ENCODE measurements around the gene ALOX12B.

The ALOX12B gene

DNA sequence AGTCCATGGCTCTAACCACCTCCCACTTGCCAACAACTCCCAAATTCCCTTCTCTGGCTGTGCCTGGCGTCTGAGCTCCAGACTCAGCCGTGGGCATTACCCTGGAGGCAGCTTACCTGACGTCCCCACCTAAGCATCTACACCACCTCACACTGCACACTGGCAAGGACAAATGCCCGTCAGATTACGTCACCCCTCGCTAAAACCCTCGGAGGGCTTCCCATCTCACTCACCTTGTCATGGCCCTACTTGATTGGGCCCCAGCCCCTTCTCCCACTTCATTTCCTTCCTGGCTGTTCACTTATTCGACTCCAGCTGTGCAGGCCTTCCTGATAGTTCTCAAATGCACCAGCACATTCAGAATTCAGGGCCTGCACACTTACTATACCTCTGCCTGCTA lies 17.4 kb upstream of the ALOX12B start:
- H3K4me3 ChIP-seq (ENCODE audit: low read length): no peak overlapping the region
- no peak overlapping the region for H3K27ac ChIP-seq (ENCODE audit: low read length)
- H3K27me3 ChIP-seq (ENCODE audit: control insufficient read depth, insufficient read depth, low read length): peaks cover 1% of the 10 kb centered on the region; the same call in 1 of the 2 replicates
- no peaks in the 10 kb centered on the region; the same call in 1 of the 2 replicates for H3K36me3 ChIP-seq (ENCODE audit: control insufficient read depth, insufficient read depth, low read length)
- no peaks in the 10 kb centered on the region for H3K9me3 ChIP-seq (ENCODE audit: control insufficient read depth, insufficient read depth, low read length)
- no CpG with 5 or more reads among the region's 8 CpGs for WGBS (ENCODE audit: insufficient coverage, insufficient read length)
- H3K4me1 ChIP-seq (ENCODE audit: control insufficient read depth, insufficient read depth, low read length): no peaks in the 10 kb centered on the region
- no peak for DNase-seq (ENCODE audit: low read depth, low spot score)

DNA sequence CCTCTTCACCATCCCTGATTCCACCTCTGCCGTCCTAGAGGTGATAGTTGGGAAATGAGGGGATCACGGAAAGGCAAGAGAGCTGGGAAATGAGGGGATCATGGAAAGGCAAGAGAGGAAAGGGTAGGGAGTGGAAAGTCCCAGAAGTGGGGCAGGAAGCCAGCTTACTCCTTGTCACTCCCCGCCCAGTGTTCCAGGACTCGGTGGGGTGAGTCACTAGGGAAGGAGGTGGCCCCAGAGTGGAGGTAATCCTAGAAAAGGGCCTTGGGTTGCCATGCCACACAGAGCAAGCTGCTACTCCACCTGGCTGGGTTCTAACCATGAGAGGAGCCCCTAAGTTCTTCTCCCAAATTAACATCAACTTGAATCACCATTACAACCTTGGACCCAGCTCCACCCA lies 16.0 kb upstream of the ALOX12B start:
- Histone ChIP-seq H3K36me3 (ENCODE audit: control insufficient read depth, insufficient read depth, low read length) (no peaks in the 10 kb centered on the region), H3K4me1 (ENCODE audit: control insufficient read depth, insufficient read depth, low read length) (no peaks in the 10 kb centered on the region), H3K27ac (ENCODE audit: low read length) (no peak overlapping the region), H3K4me3 (ENCODE audit: low read length) (no peak overlapping the region), H3K27me3 (ENCODE audit: control insufficient read depth, insufficient read depth, low read length) (no peaks in the 10 kb centered on the region), H3K9me3 (ENCODE audit: control insufficient read depth, insufficient read depth, low read length) (no peaks in the 10 kb centered on the region)
- no peak for DNase-seq (ENCODE audit: low read depth, low spot score)
- WGBS (ENCODE audit: insufficient coverage, insufficient read length): no CpG with 5 or more reads among the region's 4 CpGs

GRCh38 chr17:8101721-8102120 lies 14.2 kb upstream of the ALOX12B start:
- Histone ChIP-seq H3K27me3 (ENCODE audit: control insufficient read depth, insufficient read depth, low read length) (no peaks in the 10 kb centered on the region), H3K36me3 (ENCODE audit: control insufficient read depth, insufficient read depth, low read length) (no peaks in the 10 kb centered on the region)
- no CpG with 5 or more reads among the region's 6 CpGs for WGBS (ENCODE audit: insufficient coverage, insufficient read length)

DNA sequence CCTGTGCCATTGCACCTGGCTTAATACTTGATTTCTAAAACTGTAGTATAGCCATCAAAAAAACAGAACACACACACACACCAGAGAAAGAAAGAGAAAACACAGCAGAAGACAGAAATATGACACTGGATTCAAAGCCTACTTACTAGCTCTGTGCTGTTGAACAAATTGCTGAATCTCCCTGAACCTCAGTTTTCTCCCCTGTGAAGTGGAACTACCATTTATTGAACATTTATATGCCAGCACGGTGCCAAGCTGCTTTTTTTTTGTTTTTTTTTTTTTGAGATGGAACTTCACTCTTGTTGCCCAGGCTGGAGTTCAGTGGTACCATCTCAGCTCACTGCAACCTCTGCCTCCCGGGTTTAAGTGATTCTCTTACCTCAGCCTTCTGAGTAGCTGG lies 13.2 kb upstream of the ALOX12B start:
- Histone ChIP-seq H3K27me3 (ENCODE audit: control insufficient read depth, insufficient read depth, low read length) (no peaks in the 10 kb centered on the region), H3K36me3 (ENCODE audit: control insufficient read depth, insufficient read depth, low read length) (no peaks in the 10 kb centered on the region), H3K9me3 (ENCODE audit: control insufficient read depth, insufficient read depth, low read length) (no peaks in the 10 kb centered on the region), H3K4me3 (ENCODE audit: low read length) (no peak overlapping the region), H3K4me1 (ENCODE audit: control insufficient read depth, insufficient read depth, low read length) (no peaks in the 10 kb centered on the region), H3K27ac (ENCODE audit: low read length) (no peak overlapping the region)
- DNase-seq (ENCODE audit: low read depth, low spot score): no peak
- no CpG with 5 or more reads among the region's 2 CpGs for WGBS (ENCODE audit: insufficient coverage, insufficient read length)

More at GRCh38 chr17:8101721-8102120, 14.2 kb upstream of the ALOX12B start:
- no peak for DNase-seq (ENCODE audit: low read depth, low spot score)
- H3K4me3 ChIP-seq (ENCODE audit: low read length): no peak overlapping the region
- H3K9me3 ChIP-seq (ENCODE audit: control insufficient read depth, insufficient read depth, low read length): no peaks in the 10 kb centered on the region
- H3K27ac ChIP-seq (ENCODE audit: low read length): no peak overlapping the region
- H3K4me1 ChIP-seq (ENCODE audit: control insufficient read depth, insufficient read depth, low read length): no peaks in the 10 kb centered on the region

DNA sequence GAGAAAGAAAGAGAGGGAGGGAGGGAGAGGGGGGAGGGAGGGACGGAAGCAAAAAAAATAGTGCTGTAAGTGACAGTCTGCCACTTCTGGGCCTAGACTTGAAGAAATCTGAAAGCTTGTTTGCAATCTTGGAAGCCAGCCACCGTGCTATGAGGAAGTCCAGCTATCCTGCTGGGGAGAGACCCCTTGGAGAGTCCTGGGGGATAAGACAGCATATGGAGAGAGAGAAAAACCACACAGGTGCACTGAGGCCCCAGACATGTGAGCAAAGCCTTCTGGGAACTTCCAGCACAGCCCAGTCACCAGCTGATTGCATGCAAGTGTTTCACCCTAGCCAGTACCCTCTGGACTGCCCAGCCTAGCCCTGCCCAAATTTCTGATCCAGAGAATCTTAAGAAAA lies 12.6 kb upstream of the ALOX12B start:
- Histone ChIP-seq H3K4me3 (ENCODE audit: low read length) (no peak overlapping the region), H3K9me3 (ENCODE audit: control insufficient read depth, insufficient read depth, low read length) (no peaks in the 10 kb centered on the region), H3K4me1 (ENCODE audit: control insufficient read depth, insufficient read depth, low read length) (no peaks in the 10 kb centered on the region), H3K27me3 (ENCODE audit: control insufficient read depth, insufficient read depth, low read length) (no peaks in the 10 kb centered on the region), H3K27ac (ENCODE audit: low read length) (no peak overlapping the region), H3K36me3 (ENCODE audit: control insufficient read depth, insufficient read depth, low read length) (no peaks in the 10 kb centered on the region)
- no peak for DNase-seq (ENCODE audit: low read depth, low spot score)
- WGBS (ENCODE audit: insufficient coverage, insufficient read length): no CpG with 5 or more reads among the region's 2 CpGs

DNA sequence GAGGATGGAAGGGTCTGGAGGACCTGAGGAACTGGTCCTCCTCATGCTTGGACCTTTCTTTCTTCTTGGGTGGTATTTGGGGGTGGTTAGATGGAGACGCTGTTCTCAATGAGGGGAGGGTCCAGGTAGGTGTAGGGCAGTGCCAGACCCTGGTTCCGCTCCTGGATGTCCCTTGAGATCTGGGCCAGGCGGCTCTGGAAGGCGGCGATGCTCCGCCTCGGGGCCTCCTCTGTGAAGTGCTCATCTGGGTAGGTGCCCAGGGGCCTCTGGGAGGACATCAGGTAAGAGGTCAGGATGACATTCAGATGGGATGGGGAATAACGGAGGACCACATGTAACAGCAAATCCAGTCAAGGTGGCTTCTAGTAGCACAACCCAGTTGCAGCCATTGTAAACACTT lies 9.0 kb upstream of the ALOX12B start:
- H3K27me3 ChIP-seq (ENCODE audit: control insufficient read depth, insufficient read depth, low read length): no peaks in the 10 kb centered on the region
- H3K9me3 ChIP-seq (ENCODE audit: control insufficient read depth, insufficient read depth, low read length): no peaks in the 10 kb centered on the region
- whole genome bisulfite sequencing (ENCODE audit: insufficient coverage, insufficient read length): no CpG with 5 or more reads among the region's 8 CpGs
- no peak overlapping the region for H3K27ac ChIP-seq (ENCODE audit: low read length)
- no peaks in the 10 kb centered on the region for H3K4me1 ChIP-seq (ENCODE audit: control insufficient read depth, insufficient read depth, low read length)
- H3K4me3 ChIP-seq (ENCODE audit: low read length): no peak overlapping the region
- no peaks in the 10 kb centered on the region for H3K36me3 ChIP-seq (ENCODE audit: control insufficient read depth, insufficient read depth, low read length)
- DNase-seq (ENCODE audit: low read depth, low spot score): no peak

DNA sequence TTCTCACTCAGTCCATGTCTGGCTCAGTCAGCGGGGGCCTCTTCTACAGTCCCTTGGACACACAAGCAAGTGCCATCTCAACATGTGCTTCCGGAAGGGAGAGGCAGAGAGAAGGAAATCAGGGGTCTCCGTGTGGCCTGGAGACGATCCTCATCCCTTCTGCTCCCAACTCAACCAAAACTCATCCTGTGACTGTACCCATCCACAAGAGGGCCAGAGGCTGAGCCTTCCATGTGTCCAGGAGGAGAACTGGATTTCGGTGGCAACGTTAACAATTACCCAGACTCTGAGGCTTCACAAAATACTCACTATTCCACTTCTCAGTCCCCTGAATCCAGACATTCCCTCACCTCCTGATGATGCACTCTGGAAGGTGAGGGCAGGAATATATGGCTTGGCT lies 7.8 kb upstream of the ALOX12B start:
- Histone ChIP-seq H3K36me3 (ENCODE audit: control insufficient read depth, insufficient read depth, low read length) (no peaks in the 10 kb centered on the region), H3K4me1 (ENCODE audit: control insufficient read depth, insufficient read depth, low read length) (no peaks in the 10 kb centered on the region), H3K4me3 (ENCODE audit: low read length) (no peak overlapping the region), H3K27me3 (ENCODE audit: control insufficient read depth, insufficient read depth, low read length) (no peaks in the 10 kb centered on the region), H3K9me3 (ENCODE audit: control insufficient read depth, insufficient read depth, low read length) (no peaks in the 10 kb centered on the region), H3K27ac (ENCODE audit: low read length) (no peak overlapping the region)
- no CpG with 5 or more reads among the region's 6 CpGs for WGBS (ENCODE audit: insufficient coverage, insufficient read length)
- DNase-seq (ENCODE audit: low read depth, low spot score): no peak

DNA sequence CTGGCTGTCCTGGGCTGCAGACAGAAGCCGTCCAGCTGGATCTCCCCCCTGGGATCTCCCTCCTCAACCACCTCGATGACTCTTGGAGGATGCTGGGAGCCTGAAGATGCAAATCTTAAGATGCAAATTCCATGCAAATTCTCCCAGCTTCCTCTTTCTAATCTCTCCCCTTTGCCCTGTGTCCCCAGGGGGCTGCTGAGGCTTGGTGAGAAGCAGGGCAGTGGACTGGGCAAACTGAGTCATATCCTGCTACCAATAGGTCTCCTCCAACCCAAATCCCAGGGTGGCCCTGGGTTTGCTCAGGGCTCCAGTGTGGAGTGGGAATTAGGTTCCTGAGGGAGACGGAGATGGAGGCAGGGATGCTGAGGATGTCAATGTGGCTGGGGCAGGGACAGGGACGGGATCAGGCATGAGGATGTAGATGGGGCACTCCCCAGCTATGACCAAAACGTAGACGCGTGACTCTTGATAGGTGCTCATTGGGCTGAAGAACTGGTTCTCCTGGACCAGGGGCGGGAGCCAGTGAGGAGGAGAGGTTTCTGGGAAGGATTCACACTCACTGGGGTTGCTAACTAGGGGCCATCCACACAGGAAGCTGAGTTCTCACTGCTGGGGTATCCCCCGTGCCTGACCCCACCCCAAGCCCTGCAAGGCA lies 3.6 kb upstream of the ALOX12B start:
- Histone ChIP-seq H3K36me3 (ENCODE audit: control insufficient read depth, insufficient read depth, low read length) (no peaks in the 10 kb centered on the region), H3K4me3 (ENCODE audit: low read length) (no peak overlapping the region), H3K27me3 (ENCODE audit: control insufficient read depth, insufficient read depth, low read length) (no peaks in the 10 kb centered on the region), H3K9me3 (ENCODE audit: control insufficient read depth, insufficient read depth, low read length) (no peaks in the 10 kb centered on the region), H3K27ac (ENCODE audit: low read length) (no peak overlapping the region), H3K4me1 (ENCODE audit: control insufficient read depth, insufficient read depth, low read length) (no peaks in the 10 kb centered on the region)
- no peak for DNase-seq (ENCODE audit: low read depth, low spot score)
- no CpG with 5 or more reads among the region's 9 CpGs for WGBS (ENCODE audit: insufficient coverage, insufficient read length)

DNA sequence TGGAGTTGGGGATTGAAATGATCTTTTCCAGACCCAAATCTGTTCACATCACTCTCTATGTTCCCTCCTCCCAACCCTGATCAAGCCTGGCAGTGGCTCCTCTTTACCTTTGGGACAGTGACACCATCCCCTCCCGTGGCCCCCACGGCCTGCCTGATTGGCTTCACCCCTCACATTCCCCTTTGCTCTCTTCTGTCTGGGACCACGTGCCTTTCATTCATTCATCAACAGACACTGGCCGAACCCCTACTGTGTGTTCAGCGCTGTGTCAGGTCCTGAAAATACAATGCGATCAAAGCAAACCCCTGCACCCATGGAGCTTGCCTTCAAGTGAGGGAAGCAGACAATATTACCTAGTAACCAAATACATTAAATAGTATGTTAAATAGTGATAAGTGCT lies 2.2 kb upstream of the ALOX12B start:
- WGBS (ENCODE audit: insufficient coverage, insufficient read length): no CpG with 5 or more reads among the region's 6 CpGs
- no peak overlapping the region for H3K27ac ChIP-seq (ENCODE audit: low read length)
- no peaks in the 10 kb centered on the region for H3K36me3 ChIP-seq (ENCODE audit: control insufficient read depth, insufficient read depth, low read length)
- no peaks in the 10 kb centered on the region for H3K4me1 ChIP-seq (ENCODE audit: control insufficient read depth, insufficient read depth, low read length)
- H3K9me3 ChIP-seq (ENCODE audit: control insufficient read depth, insufficient read depth, low read length): no peaks in the 10 kb centered on the region
- DNase-seq (ENCODE audit: low read depth, low spot score): no peak
- H3K27me3 ChIP-seq (ENCODE audit: control insufficient read depth, insufficient read depth, low read length): no peaks in the 10 kb centered on the region
- no peak overlapping the region for H3K4me3 ChIP-seq (ENCODE audit: low read length)

- Histone ChIP-seq H3K27me3 (ENCODE audit: control insufficient read depth, insufficient read depth, low read length) (no peaks in the 10 kb centered on the region), H3K4me3 (ENCODE audit: low read length) (no peak overlapping the region), H3K4me1 (ENCODE audit: control insufficient read depth, insufficient read depth, low read length) (no peaks in the 10 kb centered on the region), H3K36me3 (ENCODE audit: control insufficient read depth, insufficient read depth, low read length) (no peaks in the 10 kb centered on the region), H3K9me3 (ENCODE audit: control insufficient read depth, insufficient read depth, low read length) (no peaks in the 10 kb centered on the region), H3K27ac (ENCODE audit: low read length) (no peak overlapping the region)
- no CpG with 5 or more reads among the region's 5 CpGs for WGBS (ENCODE audit: insufficient coverage, insufficient read length)
- DNase-seq (ENCODE audit: low read depth, low spot score): no peak
Observed at GRCh38 chr17:8087952-8088230, 375 bp upstream of the ALOX12B start.

DNA sequence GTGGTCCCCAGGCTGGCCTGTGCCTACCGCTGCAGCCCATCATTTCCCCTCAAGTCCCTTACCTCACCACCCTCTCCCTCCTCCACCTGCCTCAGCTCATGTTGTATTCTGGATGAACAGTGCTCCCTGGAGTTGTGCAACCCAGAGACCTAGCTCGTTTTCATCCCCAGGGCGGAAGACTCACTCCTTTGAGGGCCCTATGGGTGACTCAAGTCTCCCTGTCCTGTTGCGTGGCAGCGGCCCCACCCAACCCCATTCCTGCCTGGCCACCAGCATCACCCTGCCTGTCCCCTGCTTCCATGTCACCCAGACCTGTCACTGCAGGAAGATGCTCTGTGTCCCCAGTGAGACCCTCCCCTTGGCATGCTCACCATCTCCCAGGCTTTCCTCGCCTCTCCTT lies 3.3 kb downstream of the ALOX12B start:
- no peaks in the 10 kb centered on the region for H3K27me3 ChIP-seq (ENCODE audit: control insufficient read depth, insufficient read depth, low read length)
- H3K9me3 ChIP-seq (ENCODE audit: control insufficient read depth, insufficient read depth, low read length): no peaks in the 10 kb centered on the region
- DNase-seq (ENCODE audit: low read depth, low spot score): no peak
- H3K36me3 ChIP-seq (ENCODE audit: control insufficient read depth, insufficient read depth, low read length): no peaks in the 10 kb centered on the region
- no CpG with 5 or more reads among the region's 6 CpGs for WGBS (ENCODE audit: insufficient coverage, insufficient read length)
- 0 out of 2 replicates have a peak, but pooled peaks cover 2% of the 10 kb centered on the region for H3K4me1 ChIP-seq (ENCODE audit: control insufficient read depth, insufficient read depth, low read length)
- H3K27ac ChIP-seq (ENCODE audit: low read length): no peak overlapping the region
- no peak overlapping the region for H3K4me3 ChIP-seq (ENCODE audit: low read length)
